Loucy (cell line): Measurements from ENCODE around the gene COL4A5.

Experiments used
- EZH2phosphoT487 ChIP-seq: fragments of 200-600 bp; IDR thresholded peaks from 2 replicates; pipeline ENCODE4 v1.6.1; 2018; ENCODE audit warnings: antibody characterized with exemption, mild to moderate bottlenecking, moderate library complexity, borderline replicate concordance
- TF ChIP-seq, protein P1 (sequence below): fragments of 200-600 bp; sonication (generic); conservative IDR thresholded peaks from 2 replicates; pipeline ENCODE4 v1.5.1; 2014; ENCODE audit warnings: mild to moderate bottlenecking, antibody characterized with exemption, low read length

DNA sequence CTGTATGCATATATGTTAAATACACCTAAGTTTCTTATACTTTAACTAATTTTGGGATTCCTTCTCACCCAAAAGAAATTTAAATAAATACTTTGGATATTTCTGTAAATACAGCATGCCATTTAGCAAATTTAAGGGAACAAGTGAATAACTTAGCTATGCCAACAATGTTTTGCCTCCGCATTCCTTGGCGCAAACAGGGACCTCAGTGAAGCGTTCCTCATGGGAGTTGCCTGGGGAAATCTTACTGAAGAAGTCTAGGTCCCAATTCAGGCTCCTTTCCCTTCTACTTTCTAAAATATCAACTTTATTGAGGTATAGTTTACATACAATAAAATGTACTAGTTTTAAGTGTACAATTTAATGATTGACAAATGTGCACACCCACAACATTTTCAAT lies 25.0 kb downstream of the COL4A5 start:
- TF ChIP-seq, protein P1, sequence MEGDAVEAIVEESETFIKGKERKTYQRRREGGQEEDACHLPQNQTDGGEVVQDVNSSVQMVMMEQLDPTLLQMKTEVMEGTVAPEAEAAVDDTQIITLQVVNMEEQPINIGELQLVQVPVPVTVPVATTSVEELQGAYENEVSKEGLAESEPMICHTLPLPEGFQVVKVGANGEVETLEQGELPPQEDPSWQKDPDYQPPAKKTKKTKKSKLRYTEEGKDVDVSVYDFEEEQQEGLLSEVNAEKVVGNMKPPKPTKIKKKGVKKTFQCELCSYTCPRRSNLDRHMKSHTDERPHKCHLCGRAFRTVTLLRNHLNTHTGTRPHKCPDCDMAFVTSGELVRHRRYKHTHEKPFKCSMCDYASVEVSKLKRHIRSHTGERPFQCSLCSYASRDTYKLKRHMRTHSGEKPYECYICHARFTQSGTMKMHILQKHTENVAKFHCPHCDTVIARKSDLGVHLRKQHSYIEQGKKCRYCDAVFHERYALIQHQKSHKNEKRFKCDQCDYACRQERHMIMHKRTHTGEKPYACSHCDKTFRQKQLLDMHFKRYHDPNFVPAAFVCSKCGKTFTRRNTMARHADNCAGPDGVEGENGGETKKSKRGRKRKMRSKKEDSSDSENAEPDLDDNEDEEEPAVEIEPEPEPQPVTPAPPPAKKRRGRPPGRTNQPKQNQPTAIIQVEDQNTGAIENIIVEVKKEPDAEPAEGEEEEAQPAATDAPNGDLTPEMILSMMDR, result no peak
- TF ChIP-seq EZH2phosphoT487, result no peak
